ENCODE data around the gene TMEM134. TPM values are rescaled to one million over a fixed set of nuclear protein-coding genes. Genes with fewer than 3 reads are reported as not detected.

Gene TMEM134
- total RNA-seq, 1 donor from 2014 or later = 38.0 TPM

GRCh38 chr11:67499808-67500483 lies 30.9 kb upstream of the TMEM134 start:
- no peak for FAIRE-seq
- H3K9me3 ChIP-seq (ENCODE audit: insufficient read depth, low read depth, low read length) = no peaks in the 10 kb centered on the region
- no peaks in the 10 kb centered on the region for H3K4me1 Mint-ChIP-seq (ENCODE audit: low read depth, unreplicated experiment)

GRCh38 chr11:67498544-67498972 lies 29.5 kb upstream of the TMEM134 start:
- no peaks in the 10 kb centered on the region for H3K27me3 ChIP-seq (ENCODE audit: insufficient read depth, low read length)
- peaks cover 9% of the 10 kb centered on the region for H3K79me2 ChIP-seq (ENCODE audit: insufficient read depth, low read length)
- H4K20me1 ChIP-seq (ENCODE audit: insufficient read depth, low read length) = peaks cover 23% of the 10 kb centered on the region
- no peak overlapping the region for H3K27ac Mint-ChIP-seq (ENCODE audit: unreplicated experiment)
- H3K36me3 Mint-ChIP-seq (ENCODE audit: low read depth, unreplicated experiment) = peaks cover 14% of the 10 kb centered on the region
- H3K9me3 Mint-ChIP-seq (ENCODE audit: unreplicated experiment) = no peaks in the 10 kb centered on the region
- no peaks in the 10 kb centered on the region for H3K9me3 ChIP-seq (ENCODE audit: insufficient read depth, low read depth, low read length)
- H3K36me3 ChIP-seq (ENCODE audit: insufficient read depth, low read length) = peaks cover 2% of the 10 kb centered on the region
- no peaks in the 10 kb centered on the region for H3K27me3 Mint-ChIP-seq (ENCODE audit: low read depth, unreplicated experiment)
- no peak overlapping the region for H3K4me3 Mint-ChIP-seq (ENCODE audit: unreplicated experiment)
- DNase-seq (ENCODE audit: low read depth) = no peak
- no peak overlapping the region for H2AFZ ChIP-seq (ENCODE audit: low read depth, low read length)
- H3K4me2 ChIP-seq (ENCODE audit: low read length) = no peak overlapping the region
- H3K4me3 ChIP-seq (ENCODE audit: insufficient read depth, low read depth, low read length) = no peak overlapping the region
- no peak overlapping the region for H3K9ac ChIP-seq (ENCODE audit: low read length)
- no peak overlapping the region for H3K27ac ChIP-seq (ENCODE audit: low read depth, low read length)
- peaks cover 6% of the 10 kb centered on the region for H3K4me1 ChIP-seq (ENCODE audit: insufficient read depth, low read length)
- H3K4me1 Mint-ChIP-seq (ENCODE audit: low read depth, unreplicated experiment) = no peaks in the 10 kb centered on the region
- no peak for FAIRE-seq
- no peak for TF ChIP-seq EZH2 (IDR thresholded peaks at IDR 0.05; ENCODE audit: insufficient read depth, low read length)
- TF ChIP-seq CTCF (IDR thresholded peaks at IDR 0.05; ENCODE audit: insufficient read depth, low read depth, low read length) = no peak

More at GRCh38 chr11:67499808-67500483, 30.9 kb upstream of the TMEM134 start:
- Histone ChIP-seq H3K27ac (ENCODE audit: low read depth, low read length) (no peak overlapping the region), H3K4me1 (ENCODE audit: insufficient read depth, low read length) (peaks cover 10% of the 10 kb centered on the region), H3K79me2 (ENCODE audit: insufficient read depth, low read length) (peaks cover 18% of the 10 kb centered on the region), H3K4me3 (ENCODE audit: insufficient read depth, low read depth, low read length) (no peak overlapping the region), H3K9ac (ENCODE audit: low read length) (no peak overlapping the region), H4K20me1 (ENCODE audit: insufficient read depth, low read length) (peaks cover 28% of the 10 kb centered on the region), H3K27me3 (ENCODE audit: insufficient read depth, low read length) (no peaks in the 10 kb centered on the region), H3K36me3 (ENCODE audit: insufficient read depth, low read length) (peaks cover 2% of the 10 kb centered on the region), H2AFZ (ENCODE audit: low read depth, low read length) (no peak overlapping the region), H3K4me2 (ENCODE audit: low read length) (no peak overlapping the region)
- TF ChIP-seq CTCF (IDR thresholded peaks at IDR 0.05; ENCODE audit: insufficient read depth, low read depth, low read length) = no peak
- no peaks in the 10 kb centered on the region for H3K27me3 Mint-ChIP-seq (ENCODE audit: low read depth, unreplicated experiment)
- no peak overlapping the region for H3K4me3 Mint-ChIP-seq (ENCODE audit: unreplicated experiment)
- peaks cover 14% of the 10 kb centered on the region for H3K36me3 Mint-ChIP-seq (ENCODE audit: low read depth, unreplicated experiment)
- H3K27ac Mint-ChIP-seq (ENCODE audit: unreplicated experiment) = no peak overlapping the region
- no peaks in the 10 kb centered on the region for H3K9me3 Mint-ChIP-seq (ENCODE audit: unreplicated experiment)
- DNase-seq (ENCODE audit: low read depth) = no peak

- FAIRE-seq (no peak), DNase-seq (ENCODE audit: low read depth) (no peak)
- Mint-ChIP-seq H3K4me3 (ENCODE audit: unreplicated experiment) (no peak overlapping the region), H3K27me3 (ENCODE audit: low read depth, unreplicated experiment) (no peaks in the 10 kb centered on the region), H3K36me3 (ENCODE audit: low read depth, unreplicated experiment) (peaks cover 14% of the 10 kb centered on the region), H3K4me1 (ENCODE audit: low read depth, unreplicated experiment) (no peaks in the 10 kb centered on the region), H3K27ac (ENCODE audit: unreplicated experiment) (no peak overlapping the region), H3K9me3 (ENCODE audit: unreplicated experiment) (no peaks in the 10 kb centered on the region)
- Histone ChIP-seq H3K9ac (ENCODE audit: low read length) (no peak overlapping the region), H3K9me3 (ENCODE audit: insufficient read depth, low read depth, low read length) (no peaks in the 10 kb centered on the region), H3K36me3 (ENCODE audit: insufficient read depth, low read length) (peaks cover 2% of the 10 kb centered on the region), H4K20me1 (ENCODE audit: insufficient read depth, low read length) (peaks cover 15% of the 10 kb centered on the region), H3K4me3 (ENCODE audit: insufficient read depth, low read depth, low read length) (no peak overlapping the region), H2AFZ (ENCODE audit: low read depth, low read length) (no peak overlapping the region), H3K79me2 (ENCODE audit: insufficient read depth, low read length) (peaks cover under 1% of the 10 kb centered on the region), H3K27me3 (ENCODE audit: insufficient read depth, low read length) (no peaks in the 10 kb centered on the region), H3K4me1 (ENCODE audit: insufficient read depth, low read length) (no peaks in the 10 kb centered on the region), H3K4me2 (ENCODE audit: low read length) (no peak overlapping the region), H3K27ac (ENCODE audit: low read depth, low read length) (no peak overlapping the region)
- TF ChIP-seq CTCF (IDR thresholded peaks at IDR 0.05; ENCODE audit: insufficient read depth, low read depth, low read length) (no peak), EZH2 (IDR thresholded peaks at IDR 0.05; ENCODE audit: insufficient read depth, low read length) (no peak)
Measured at GRCh38 chr11:67497656-67498291, 28.7 kb upstream of the TMEM134 start.
